Thoracic aorta (tissue), 2 donors: ENCODE data around the gene EPN1. TPM values are rescaled to one million over a fixed set of nuclear protein-coding genes. Genes with fewer than 3 reads are reported as not detected.
A peak's percentile ranks its signal among the peaks of the same experiment; 100 is the strongest.

Source experiments
- ATAC-seq: fragments of 150-250 bp; one replicate; pipeline ENCODE4 v1.8.0; 2017; ENCODE audit warnings: low read depth; ENCODE audit not compliant: insufficient number of reproducible peaks, low FRiP score
- DNase-seq: peaks from one replicate; pipeline ENCODE4 v3.0.0-alpha.2; 2020; ENCODE audit warnings: low spot score
- H3K27ac ChIP-seq, 2 donors: fragments of 200-600 bp; sonication (generic); 1 replicate in 1 of 2; 2 replicates in 1 of 2; pipeline ENCODE4 v1.5.1; 2016; ENCODE audit warnings: mild to moderate bottlenecking in 2 of 2, moderate library complexity in 2 of 2
- H3K27me3 ChIP-seq: fragments of 200-600 bp; sonication (generic); replicated peaks from 2 replicates; pipeline ENCODE4 v1.6.0; 2016; ENCODE audit warnings: mild to moderate bottlenecking; ENCODE audit not compliant: insufficient read depth
- H3K36me3 ChIP-seq: fragments of 200-600 bp; sonication (generic); one replicate; pipeline ENCODE4 v1.5.1; 2016
- H3K4me1 ChIP-seq, 2 donors: fragments of 200-600 bp; sonication (generic); 1 replicate in 1 of 2; 2 replicates in 1 of 2; pipeline versions ENCODE4 v1.5.1 to v1.6.0; 2016; ENCODE audit warnings: low read depth in 2 of 2, mild to moderate bottlenecking in 1 of 2; ENCODE audit not compliant: control insufficient read depth in 1 of 2
- H3K4me3 ChIP-seq: fragments of 200-600 bp; sonication (generic); 2 replicates; pipeline ENCODE4 v1.5.1; 2016; ENCODE audit warnings: mild to moderate bottlenecking
- H3K9me3 ChIP-seq: fragments of 200-600 bp; sonication (generic); 2 replicates; pipeline ENCODE4 v1.5.1; 2016
- total RNA-seq, 2 donors: library from RNA; depleted of rRNA; stranded (reverse); fragments of >200 nt; gene quantifications; one replicate each; pipeline versions ENCODE4 v1.1.0 to v1.2.3, GENCODE V29; 2016
- TF ChIP-seq, protein P1 (sequence below): fragments of 200-600 bp; sonication (generic); IDR thresholded peaks from one replicate; pipeline ENCODE4 v1.5.1; 2019; ENCODE audit warnings: antibody characterized with exemption

EPN1 gene
- total RNA-seq, 2 donors from 2014 or later, result 91.3 to 93.5 TPM

DNA sequence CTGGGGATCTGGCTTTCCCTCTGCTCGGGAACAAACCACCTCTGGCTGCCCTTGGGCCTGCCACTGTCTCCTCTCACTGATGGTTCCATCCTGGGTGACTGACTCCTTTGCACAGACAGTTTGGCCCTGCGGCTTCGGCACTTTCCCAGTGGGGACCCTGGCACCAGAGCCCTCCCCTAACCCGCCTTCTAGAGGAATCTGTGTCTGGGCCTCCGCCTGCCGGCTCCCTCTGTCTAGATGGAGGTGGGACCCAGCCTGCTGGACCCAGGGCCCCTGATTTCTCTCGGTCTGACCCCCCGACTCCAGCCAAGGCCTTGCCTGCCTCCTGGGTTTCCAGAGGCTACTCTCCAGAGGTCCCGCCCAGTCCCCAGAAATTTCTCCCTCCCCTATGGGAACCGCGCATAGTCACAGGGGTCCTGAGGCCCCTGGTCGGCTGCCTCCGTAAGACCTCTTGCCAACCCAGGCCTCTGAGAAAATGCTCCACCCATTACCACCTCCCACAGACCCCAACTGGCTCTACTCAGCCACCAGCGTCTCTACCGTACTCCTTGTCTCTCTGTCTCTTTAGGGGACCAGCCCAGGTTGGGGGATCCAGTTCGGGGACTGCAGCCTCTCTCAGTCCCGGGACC is 24.3 kb upstream of the EPN1 start:
- H3K4me1 ChIP-seq, result peaks cover 23 to 33% of the 10 kb centered on the region in 2 donors
- no peak overlapping the region for H3K4me3 ChIP-seq
- no peaks in the 10 kb centered on the region for H3K36me3 ChIP-seq
- ATAC-seq (no peak), DNase-seq (no peak)
- H3K27me3 ChIP-seq, result no peaks in the 10 kb centered on the region
- no peaks in the 10 kb centered on the region for H3K9me3 ChIP-seq
- H3K27ac ChIP-seq, result no peak overlapping the region
- TF ChIP-seq, protein P1, sequence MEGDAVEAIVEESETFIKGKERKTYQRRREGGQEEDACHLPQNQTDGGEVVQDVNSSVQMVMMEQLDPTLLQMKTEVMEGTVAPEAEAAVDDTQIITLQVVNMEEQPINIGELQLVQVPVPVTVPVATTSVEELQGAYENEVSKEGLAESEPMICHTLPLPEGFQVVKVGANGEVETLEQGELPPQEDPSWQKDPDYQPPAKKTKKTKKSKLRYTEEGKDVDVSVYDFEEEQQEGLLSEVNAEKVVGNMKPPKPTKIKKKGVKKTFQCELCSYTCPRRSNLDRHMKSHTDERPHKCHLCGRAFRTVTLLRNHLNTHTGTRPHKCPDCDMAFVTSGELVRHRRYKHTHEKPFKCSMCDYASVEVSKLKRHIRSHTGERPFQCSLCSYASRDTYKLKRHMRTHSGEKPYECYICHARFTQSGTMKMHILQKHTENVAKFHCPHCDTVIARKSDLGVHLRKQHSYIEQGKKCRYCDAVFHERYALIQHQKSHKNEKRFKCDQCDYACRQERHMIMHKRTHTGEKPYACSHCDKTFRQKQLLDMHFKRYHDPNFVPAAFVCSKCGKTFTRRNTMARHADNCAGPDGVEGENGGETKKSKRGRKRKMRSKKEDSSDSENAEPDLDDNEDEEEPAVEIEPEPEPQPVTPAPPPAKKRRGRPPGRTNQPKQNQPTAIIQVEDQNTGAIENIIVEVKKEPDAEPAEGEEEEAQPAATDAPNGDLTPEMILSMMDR, result no peak

DNA sequence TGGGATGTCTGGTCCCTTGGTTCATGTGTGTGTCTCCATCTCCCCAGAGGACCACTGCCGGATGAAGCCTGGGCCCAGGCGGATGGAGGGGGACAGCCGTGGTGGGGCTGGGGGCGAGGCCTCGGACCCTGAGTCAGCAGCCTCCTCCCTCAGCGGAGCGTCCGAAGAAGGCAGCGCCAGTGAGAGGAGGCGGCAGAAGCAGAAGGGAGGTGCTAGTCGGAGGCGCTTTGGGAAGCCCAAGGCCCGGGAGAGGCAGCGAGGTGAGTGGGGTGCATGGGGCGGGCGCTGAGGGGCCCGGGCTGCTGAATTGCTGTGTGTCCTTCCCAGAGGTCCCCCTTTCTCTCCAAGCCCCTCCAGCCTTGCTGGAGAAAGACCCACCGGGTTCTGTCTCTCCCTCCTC is 23.8 kb upstream of the EPN1 start:
- no peaks in the 10 kb centered on the region for H3K27me3 ChIP-seq
- no peak overlapping the region for H3K27ac ChIP-seq
- TF ChIP-seq, protein P1, result no peak
- H3K36me3 ChIP-seq, result no peaks in the 10 kb centered on the region
- H3K9me3 ChIP-seq, result no peaks in the 10 kb centered on the region
- ATAC-seq, result no peak
- peaks cover 27 to 38% of the 10 kb centered on the region in 2 donors for H3K4me1 ChIP-seq
- H3K4me3 ChIP-seq, result no peak overlapping the region
- DNase-seq, result no peak

DNA sequence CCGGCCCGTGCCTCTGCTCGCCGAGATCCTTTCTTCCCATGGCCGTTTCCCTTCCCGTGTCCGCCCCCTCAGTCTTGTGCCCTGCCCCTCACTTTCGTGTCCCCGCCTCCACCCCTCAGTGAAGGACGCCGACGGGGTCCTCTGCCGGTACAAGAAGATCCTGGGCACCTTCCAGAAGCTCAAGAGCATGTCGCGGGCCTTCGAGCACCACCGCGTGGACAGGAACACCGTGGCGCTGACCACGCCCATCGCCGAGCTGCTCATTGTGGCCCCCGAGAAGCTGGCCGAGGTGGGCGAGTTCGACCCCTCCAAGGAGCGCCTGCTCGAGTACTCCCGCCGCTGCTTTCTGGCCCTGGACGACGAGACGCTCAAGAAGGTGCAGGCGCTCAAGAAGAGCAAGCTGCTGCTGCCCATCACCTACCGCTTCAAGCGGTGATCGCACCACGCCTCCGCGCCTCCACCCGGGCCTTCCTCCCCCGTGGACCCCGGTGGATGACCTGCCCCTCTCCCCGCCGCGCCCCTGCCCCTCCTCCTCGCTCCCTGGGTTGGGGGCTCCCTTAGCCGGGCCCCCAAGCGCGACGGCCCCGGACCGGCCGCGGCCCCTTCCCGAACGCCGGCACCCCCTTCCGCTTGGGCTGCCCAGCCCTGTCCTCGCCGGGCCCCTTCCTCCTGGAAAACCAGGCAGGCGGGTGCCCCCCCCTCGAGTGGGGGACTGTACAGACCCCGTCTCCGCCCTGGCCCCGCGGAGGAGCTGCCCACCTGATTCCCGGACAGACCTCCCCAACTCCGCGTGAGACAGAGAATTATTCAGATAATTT is 22.5 kb upstream of the EPN1 start:
- no peak for ATAC-seq
- H3K27ac ChIP-seq, result peak overlapping the region; percentile 91 to 98
- no peaks in the 10 kb centered on the region for H3K9me3 ChIP-seq
- H3K27me3 ChIP-seq, result no peaks in the 10 kb centered on the region
- TF ChIP-seq, protein P1, result no peak
- peaks cover 33 to 41% of the 10 kb centered on the region in 2 donors for H3K4me1 ChIP-seq
- H3K4me3 ChIP-seq, result no peak overlapping the region
- H3K36me3 ChIP-seq, result no peaks in the 10 kb centered on the region
- no peak for DNase-seq

DNA sequence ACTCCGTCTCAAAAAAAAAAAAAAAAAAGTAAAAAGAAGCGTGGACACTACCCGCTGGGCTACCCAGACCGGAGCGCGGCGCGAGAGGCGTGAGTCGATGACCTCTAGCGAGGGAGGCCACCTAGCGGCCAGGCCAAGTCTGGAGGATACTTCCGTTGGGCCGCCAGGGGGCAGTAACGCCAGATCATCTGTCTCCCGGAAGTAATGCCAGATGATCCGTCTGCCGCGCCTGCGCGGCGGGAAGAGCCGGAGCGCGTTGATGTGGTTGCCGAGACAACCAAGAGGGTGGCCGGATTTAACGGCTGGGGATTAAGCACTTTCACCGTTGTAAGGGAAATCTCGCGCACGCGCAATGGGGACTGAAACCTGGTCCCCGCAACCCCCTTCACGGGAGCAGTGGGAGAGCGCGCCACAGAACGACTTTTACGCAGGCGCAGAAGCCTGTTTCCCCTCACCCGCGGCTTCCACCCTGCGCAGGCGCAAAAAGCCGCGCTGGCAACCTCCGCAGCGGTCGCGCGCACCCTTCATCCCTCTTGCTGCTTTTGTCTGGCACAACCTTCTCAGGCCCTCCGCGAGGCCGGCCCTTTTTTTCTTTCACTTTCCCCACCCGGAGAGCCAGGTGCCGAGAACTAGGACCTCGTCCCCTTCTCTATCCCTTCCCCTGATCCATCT is 21.2 kb upstream of the EPN1 start:
- Histone ChIP-seq H3K4me1 (peaks cover 37 to 46% of the 10 kb centered on the region in 2 donors), H3K9me3 (no peaks in the 10 kb centered on the region), H3K27me3 (no peaks in the 10 kb centered on the region), H3K27ac (peak overlapping the region; percentile 91 to 98), H3K4me3 (peak overlapping the region; percentile 100), H3K36me3 (no peaks in the 10 kb centered on the region)
- TF ChIP-seq, protein P1, result peak; percentile 94
- peak; percentile 69 for ATAC-seq
- peak; percentile 91 for DNase-seq

DNA sequence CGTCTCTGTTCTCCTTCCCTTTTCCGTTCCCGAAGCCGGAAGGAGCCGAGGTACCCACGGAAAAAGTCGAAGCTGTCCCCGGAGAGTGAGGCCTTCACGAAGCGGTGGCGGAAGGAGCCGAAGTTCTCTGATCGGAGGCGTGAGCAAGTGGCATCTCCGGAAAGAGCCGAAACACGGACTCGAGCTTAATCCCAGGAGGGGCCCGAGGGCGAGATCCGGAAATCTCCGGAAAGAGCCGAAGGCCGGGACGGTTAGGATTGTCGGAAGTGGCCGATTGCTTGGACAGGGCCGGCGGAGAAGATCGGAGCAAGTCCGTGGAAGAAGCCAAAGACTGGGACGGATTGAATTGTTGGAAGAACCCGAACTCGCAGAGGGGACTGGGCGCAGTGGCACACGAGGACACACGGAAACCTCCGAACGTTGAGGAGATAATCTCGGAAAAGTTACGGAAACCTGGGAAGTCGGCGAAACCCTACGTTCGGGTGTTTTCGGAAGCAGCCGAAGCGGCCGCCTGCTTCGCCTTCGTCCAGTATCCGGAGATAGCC is 20.6 kb upstream of the EPN1 start:
- peaks cover 37 to 46% of the 10 kb centered on the region in 2 donors for H3K4me1 ChIP-seq
- ATAC-seq (peak; percentile 90), DNase-seq (peak; percentile 97)
- H3K4me3 ChIP-seq, result peak overlapping the region; percentile 100
- TF ChIP-seq, protein P1, result no peak
- H3K9me3 ChIP-seq, result no peaks in the 10 kb centered on the region
- H3K36me3 ChIP-seq, result peaks cover 4% of the 10 kb centered on the region
- peak overlapping the region; percentile 91 to 98 for H3K27ac ChIP-seq
- no peaks in the 10 kb centered on the region for H3K27me3 ChIP-seq
